Nasal cavity respiratory epithelium epithelial cell of viscerocranial mucosa (primary cell): ENCODE measurements around the gene RNASEH2B. TPM values are rescaled to one million over a fixed set of nuclear protein-coding genes. Genes with fewer than 3 reads are reported as not detected.

Source experiments
- total RNA-seq: library from RNA; depleted of rRNA; stranded (reverse); fragments of >200 nt; gene quantifications from 2 replicates; pipeline ENCODE4 v1.2.3, GENCODE V29; 2014

The RNASEH2B gene
- 28.4 and 51.3 TPM in 2 replicates for total RNA-seq

GRCh38 chr13:50909605-50910484, at the start of gene RNASEH2B:
TSS of gene RNASEH2B (plus strand) at chr13:50909791. CDS start at chr13:50910077, 286 bp downstream.

Other genes with a start within 250 kb of the RNASEH2B start
- not detected in 2 replicates for gene DLEU7, start 66.1 kb upstream of the RNASEH2B start, total RNA-seq
- gene C13orf42, start 201.5 kb downstream of the RNASEH2B start, total RNA-seq = not detected in 2 replicates